K562 (cell line): ENCODE measurements around the gene ARMC12. TPM values are rescaled to one million over a fixed set of nuclear protein-coding genes. Genes with fewer than 3 reads are reported as not detected.

ENCODE experiments used
- ATAC-seq: fragments of 200-7000 bp; cut with Tn5 transposase; 3 replicates; pipeline ENCODE4 v1.9.1; 2020; ENCODE audit warnings: moderate library complexity
- BruUV-seq: library from RNA; stranded (reverse); fragments of 400-500 nt; replicated peaks from 2 replicates; lab custom pipeline; 2021; lab: Mats Ljungman, UMichigan
- CTCF ChIA-PET: fragments of 300-600 bp; formaldehyde crosslinking; extraction: SDS; loops from one replicate; lab custom pipeline; 2021; ENCODE audit warnings: low intra/inter-chr PET ratio; lab: Yijun Ruan, JAX
- POLR2A ChIA-PET: fragments of 300-600, 350-650 bp; sonication (Branson Sonifier 250); formaldehyde crosslinking; extraction: SDS; loops from one replicate; lab custom pipeline; 2021; ENCODE audit warnings: antibody characterized with exemption, inconsistent platforms; lab: Yijun Ruan, JAX
- DNase-seq, 4 experiments: peaks; one replicate each; pipeline versions ENCODE4 v3.0.0 to v3.0.0-alpha.2; 2011 to 2018; ENCODE audit warnings: low spot score in 3 of 4, mixed read lengths in 3 of 4; ENCODE audit errors: extremely low read depth in 1 of 4
- FAIRE-seq: peaks from 2 replicates; lab custom pipeline; 2011; peaks lifted over from hg19 to GRCh38; lab: Jason Lieb, UNC
- H2AFZ ChIP-seq: 2 replicates; pipeline ENCODE4 v1.6.0; 2011; ENCODE audit warnings: low read depth, low read length, control low read depth, inconsistent platforms
- H3K27ac ChIP-seq: fragments of 200-600 bp; 3 replicates; pipeline ENCODE4 v1.8.0; 2011; ENCODE audit warnings: low read depth, mild to moderate bottlenecking, control low read depth, inconsistent platforms, low read length, moderate library complexity, mixed read lengths; ENCODE audit errors: extremely low read depth
- H3K27me3 ChIP-seq, 2 experiments: fragments of 300-600 bp in 1 of 2; 2 replicates in 1 of 2; 3 replicates in 1 of 2; pipeline versions ENCODE4 v1.6.0 to v1.8.0; 2011; ENCODE audit warnings: inconsistent platforms in 2 of 2, low read length in 2 of 2, mild to moderate bottlenecking in 1 of 2, mixed read lengths in 1 of 2, moderate library complexity in 1 of 2; ENCODE audit not compliant: control insufficient read depth in 2 of 2, insufficient read depth in 2 of 2
- H3K36me3 ChIP-seq: fragments of 300-600 bp; 3 replicates; pipeline ENCODE4 v1.8.0; 2011; ENCODE audit warnings: mild to moderate bottlenecking, low read length, inconsistent platforms; ENCODE audit not compliant: control insufficient read depth, insufficient read depth
- H3K4me1 ChIP-seq, 2 experiments: fragments of 200-600 bp in 1 of 2; replicated peaks in 1 of 2; 2 replicates in 1 of 2; 3 replicates in 1 of 2; pipeline versions ENCODE4 v1.5.1 to v1.8.0; 2011; ENCODE audit warnings: inconsistent platforms in 2 of 2, low read length in 2 of 2, mild to moderate bottlenecking in 1 of 2, mixed read lengths in 1 of 2, moderate library complexity in 1 of 2; ENCODE audit not compliant: control insufficient read depth in 2 of 2, insufficient read depth in 2 of 2
- H3K4me2 ChIP-seq: 2 replicates; pipeline ENCODE4 v1.6.1; 2011; ENCODE audit warnings: low read length, control low read depth, inconsistent platforms, mixed read lengths; ENCODE audit not compliant: insufficient read depth
- H3K4me3 ChIP-seq: fragments of 200-600 bp; sonication (generic), shearing (Covaris generic); 2 replicates; pipeline ENCODE4 v1.5.1; 2016; ENCODE audit warnings: control low read depth, inconsistent platforms
- H3K79me2 ChIP-seq: fragments of 200-600 bp; 3 replicates; pipeline ENCODE4 v1.8.0; 2011; ENCODE audit warnings: low read length, inconsistent platforms; ENCODE audit not compliant: control insufficient read depth, insufficient read depth
- H3K9ac ChIP-seq, 2 experiments: 2 replicates each; pipeline versions ENCODE4 v1.6.0 to v1.6.1; 2011; ENCODE audit warnings: low read depth in 2 of 2, low read length in 2 of 2, control low read depth in 1 of 2, inconsistent platforms in 1 of 2, mild to moderate bottlenecking in 1 of 2, mixed read lengths in 1 of 2; ENCODE audit not compliant: insufficient read depth in 1 of 2
- H3K9me1 ChIP-seq: one replicate; pipeline ENCODE4 v1.6.0; 2011; ENCODE audit warnings: inconsistent platforms, mild to moderate bottlenecking, low read length, moderate library complexity; ENCODE audit not compliant: control insufficient read depth, insufficient read depth
- H3K9me3 ChIP-seq: replicated peaks from 2 replicates; pipeline ENCODE4 v1.5.1; 2011; ENCODE audit warnings: low read depth, low read length, inconsistent platforms; ENCODE audit not compliant: control insufficient read depth, insufficient read depth
- H4K20me1 ChIP-seq: replicated peaks from 2 replicates; pipeline ENCODE4 v1.6.1; 2011; ENCODE audit warnings: low read length, inconsistent platforms, mixed read lengths; ENCODE audit not compliant: control insufficient read depth, insufficient read depth
- BHLHE40 ChIP-seq: IDR thresholded peaks from 2 replicates; pipeline ENCODE4 v1.6.1; 2011; ENCODE audit warnings: low read length, improper control_type of control experiment
- CBFA2T2 ChIP-seq: fragments of 450-650 bp; conservative IDR thresholded peaks from 2 replicates; pipeline ENCODE4 v1.6.1; 2017; ENCODE audit warnings: mild to moderate bottlenecking
- DIDO1 ChIP-seq: fragments of 450-650 bp; IDR thresholded peaks from 2 replicates; pipeline ENCODE4 v1.6.1; 2016; ENCODE audit warnings: low read depth, missing biosample characterization, missing genetic modification characterization
- EGR1 ChIP-seq: fragments of 450-650 bp; conservative IDR thresholded peaks from 2 replicates; pipeline ENCODE4 v1.6.1; 2017; ENCODE audit warnings: mild to moderate bottlenecking
- FOXA3 ChIP-seq, 2 experiments: fragments of 450-650 bp in 1 of 2; sonication (generic) in 1 of 2; formaldehyde crosslinking; IDR thresholded peaks in 1 of 2; conservative IDR thresholded peaks in 1 of 2; 2 replicates each; pipeline versions ENCODE4 v1.4.0 to v1.8.0; 2020 to 2022; ENCODE audit warnings: mild to moderate bottlenecking in 2 of 2, missing genetic modification reagents in 1 of 2
- GMEB1 ChIP-seq: fragments of 250-450 bp; sonication (Bioruptor Pico); IDR thresholded peaks from 2 replicates; pipeline ENCODE4 v1.4.0; 2020; ENCODE audit warnings: mild to moderate bottlenecking
- NBN ChIP-seq: fragments of 450-650 bp; IDR thresholded peaks from 2 replicates; pipeline ENCODE4 v1.6.1; 2016; ENCODE audit warnings: low read depth, mild to moderate bottlenecking
- NFIX ChIP-seq: fragments of 250-450 bp; sonication (Bioruptor Pico); IDR thresholded peaks from 2 replicates; pipeline ENCODE4 v1.4.0; 2020; ENCODE audit warnings: low read depth, mild to moderate bottlenecking, moderate library complexity
- RAD51 ChIP-seq: fragments of 450-650 bp; IDR thresholded peaks from 2 replicates; pipeline ENCODE4 v1.7.1; 2016; ENCODE audit warnings: low read depth, mild to moderate bottlenecking, borderline replicate concordance
- SAFB ChIP-seq: fragments of 200-400 bp; formaldehyde crosslinking; IDR thresholded peaks from 2 replicates; pipeline ENCODE4 v1.6.1; 2017; ENCODE audit warnings: low read depth, low read length, borderline replicate concordance
- SIN3A ChIP-seq, 2 experiments: fragments of 150-350 bp in 1 of 2; IDR thresholded peaks; 2 replicates each; pipeline ENCODE4 v1.6.1; 2011 to 2016; ENCODE audit warnings: borderline replicate concordance in 2 of 2, low read depth in 2 of 2, low read length in 2 of 2, mild to moderate bottlenecking in 2 of 2, moderate library complexity in 2 of 2; ENCODE audit not compliant: control insufficient read depth in 1 of 2
- TOE1 ChIP-seq, 2 experiments: fragments of 450-650 bp in 1 of 2; sonication (generic) in 1 of 2; formaldehyde crosslinking in 1 of 2; IDR thresholded peaks; 2 replicates each; pipeline versions ENCODE4 v1.7.1 to v1.8.0; 2016 to 2022; ENCODE audit warnings: borderline replicate concordance in 2 of 2, mild to moderate bottlenecking in 2 of 2, antibody characterized with exemption in 1 of 2, inconsistent platforms in 1 of 2, low read depth in 1 of 2, missing genetic modification reagents in 1 of 2, moderate library complexity in 1 of 2
- ZBED1 ChIP-seq: IDR thresholded peaks from 2 replicates; pipeline ENCODE4 v1.6.1; 2014
- ZNF699 ChIP-seq: fragments of 250-450 bp; sonication (Bioruptor Pico); IDR thresholded peaks from 2 replicates; pipeline ENCODE4 v1.8.0; 2021; ENCODE audit warnings: mild to moderate bottlenecking, moderate library complexity; ENCODE audit not compliant: insufficient replicate concordance
- WGBS: fragments of 100-300 bp; shearing (Covaris generic); methylation state at CpG from one replicate; pipeline ENCODE4 v1.1.6; 2016; ENCODE audit warnings: low coverage, mixed read lengths; ENCODE audit not compliant: insufficient coverage; ENCODE audit errors: missing lambda C conversion rate; 5-methylcytosine and 5-hydroxymethylcytosine counted together
- in situ Hi-C: fragments of 300-500 bp; cut with MboI; formaldehyde crosslinking; loops from 4 replicates; pipeline ENCODE4 v1.15.0; 2018; ENCODE audit warnings: inconsistent platforms, mixed read lengths
- intact Hi-C: fragments of 100-400 bp; cut with micrococcal nuclease; formaldehyde crosslinking; loops from 2 replicates; pipeline ENCODE4 v1.14.2; 2022
- polyA plus RNA-seq, 8 experiments: library from polyadenylated mRNA; depleted of rRNA in 4 of 8; stranded (reverse) in 5 of 8; unstranded in 3 of 8; fragments of >200 nt; fragmentation: Nextera tagmentation in 2 of 8; fragmentation: Illumina TruSeq in 1 of 8; extraction: Ambion mirVana in 2 of 8; extraction: Trizol in 1 of 8; gene quantifications; 2 replicates each; pipeline versions ENCODE4 v1.2.1 to v1.2.3, GENCODE V29; 2011 to 2014; ENCODE audit warnings: inconsistent platforms in 1 of 8, missing spikeins in 1 of 8
- total RNA-seq, 7 experiments: library from RNA; depleted of rRNA in 6 of 7; stranded (reverse); fragments of >200 nt in 6 of 7; fragmentation: Illumina TruSeq in 2 of 7; extraction: Trizol in 2 of 7; gene quantifications; 2 replicates each; pipeline versions ENCODE4 v1.2.1 to v1.2.3, GENCODE V29; 2011 to 2021; ENCODE audit warnings: low replicate concordance in 1 of 7
- TF ChIP-seq, protein P1 (sequence below): fragments of 450-650 bp; IDR thresholded peaks from 2 replicates; pipeline ENCODE4 v1.6.1; 2018; ENCODE audit warnings: mild to moderate bottlenecking, low read depth; ENCODE audit not compliant: partially characterized antibody
- TF ChIP-seq, protein P2 (sequence below): fragments of 450-650 bp; formaldehyde crosslinking; IDR thresholded peaks from 2 replicates; pipeline ENCODE4 v1.4.0; 2020; ENCODE audit warnings: mild to moderate bottlenecking, mixed read lengths

Gene ARMC12
- total and polyA plus RNA-seq, 9 of the 15 experiments (the other 6 are each of a cell fraction or from before 2014, with no cell fraction given) = 0.09 to 0.58 (median 0.31) TPM; not detected in 3

- H3K79me2 ChIP-seq = no peaks in the 10 kb centered on the region
- H3K36me3 ChIP-seq = no peaks in the 10 kb centered on the region
- BruUV-seq = no TSS peak
- H3K4me3 ChIP-seq = no peak overlapping the region
- WGBS = 5% methylated on average over 4 of the region's 4 CpGs
- H3K27ac ChIP-seq = no peak overlapping the region
- H3K27me3 ChIP-seq = peaks cover 46 to 83% of the 10 kb centered on the region in 2 experiments
- H2AFZ ChIP-seq = no peak overlapping the region
- CTCF ChIA-PET = interaction anchor here (0.6 kb wide), 1 partner anchor 143 kb away, joined by 3 read pairs; no protein-coding TSS in a partner anchor
- POLR2A ChIA-PET = interaction anchor here (0.7 to 0.8 kb wide), 2 partner anchors 241 to 255 kb away, joined by 4 read pairs; no protein-coding TSS in a partner anchor
- intact Hi-C loops (no loop called here), in situ Hi-C loops (no loop called here)
- ATAC-seq (no peak), DNase-seq (no peak), FAIRE-seq (no peak)
- H3K9ac ChIP-seq = no peak overlapping the region
- H3K9me1 ChIP-seq = no peaks in the 10 kb centered on the region
- H3K9me3 ChIP-seq = peaks cover 7% of the 10 kb centered on the region
- no peak overlapping the region for H3K4me2 ChIP-seq
- H3K4me1 ChIP-seq = no peaks in the 10 kb centered on the region
- no peaks in the 10 kb centered on the region for H4K20me1 ChIP-seq
- peak; percentile 85 for TF ChIP-seq RAD51
- TF ChIP-seq NBN = no peak
- no peak for TF ChIP-seq ZBED1
- no peak for TF ChIP-seq SAFB
- no peak for TF ChIP-seq NFIX (CRISPR knock-in tag)
- TF ChIP-seq CBFA2T2 = peak; percentile 56
- TF ChIP-seq ZNF699 (CRISPR knock-in tag) = no peak
- TF ChIP-seq, protein P1, sequence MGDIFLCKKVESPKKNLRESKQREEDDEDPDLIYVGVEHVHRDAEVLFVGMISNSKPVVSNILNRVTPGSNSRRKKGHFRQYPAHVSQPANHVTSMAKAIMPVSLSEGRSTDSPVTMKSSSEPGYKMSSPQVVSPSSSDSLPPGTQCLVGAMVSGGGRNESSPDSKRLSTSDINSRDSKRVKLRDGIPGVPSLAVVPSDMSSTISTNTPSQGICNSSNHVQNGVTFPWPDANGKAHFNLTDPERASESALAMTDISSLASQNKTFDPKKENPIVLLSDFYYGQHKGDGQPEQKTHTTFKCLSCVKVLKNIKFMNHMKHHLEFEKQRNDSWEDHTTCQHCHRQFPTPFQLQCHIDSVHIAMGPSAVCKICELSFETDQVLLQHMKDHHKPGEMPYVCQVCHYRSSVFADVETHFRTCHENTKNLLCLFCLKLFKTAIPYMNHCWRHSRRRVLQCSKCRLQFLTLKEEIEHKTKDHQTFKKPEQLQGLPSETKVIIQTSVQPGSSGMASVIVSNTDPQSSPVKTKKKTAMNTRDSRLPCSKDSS = no peak
- no peak for TF ChIP-seq DIDO1 (tag)
- no peak for TF ChIP-seq FOXA3 (CRISPR knock-in tag; conservative IDR thresholded peaks at IDR 0.05 in 1 of 2, IDR thresholded peaks at IDR 0.05 in 1 of 2)
- TF ChIP-seq EGR1 = no peak
- 0 out of 2 replicates have a peak, but pooled peaks have one; percentile 25 for TF ChIP-seq BHLHE40
- TF ChIP-seq TOE1 (IDR thresholded peaks at IDR 0.05; ENCODE audit: borderline replicate concordance) = peak; percentile 62; the same call in 1 of the 2 replicates
- TF ChIP-seq TOE1 (CRISPR knock-in tag; IDR thresholded peaks at IDR 0.05; ENCODE audit: borderline replicate concordance, low read depth) = no peak
- TF ChIP-seq SIN3A (IDR thresholded peaks at IDR 0.05; ENCODE audit: borderline replicate concordance in 2 of 2, control insufficient read depth in 1 of 2, low read depth in 2 of 2, low read length in 2 of 2) = no peak
- TF ChIP-seq, protein P2, sequence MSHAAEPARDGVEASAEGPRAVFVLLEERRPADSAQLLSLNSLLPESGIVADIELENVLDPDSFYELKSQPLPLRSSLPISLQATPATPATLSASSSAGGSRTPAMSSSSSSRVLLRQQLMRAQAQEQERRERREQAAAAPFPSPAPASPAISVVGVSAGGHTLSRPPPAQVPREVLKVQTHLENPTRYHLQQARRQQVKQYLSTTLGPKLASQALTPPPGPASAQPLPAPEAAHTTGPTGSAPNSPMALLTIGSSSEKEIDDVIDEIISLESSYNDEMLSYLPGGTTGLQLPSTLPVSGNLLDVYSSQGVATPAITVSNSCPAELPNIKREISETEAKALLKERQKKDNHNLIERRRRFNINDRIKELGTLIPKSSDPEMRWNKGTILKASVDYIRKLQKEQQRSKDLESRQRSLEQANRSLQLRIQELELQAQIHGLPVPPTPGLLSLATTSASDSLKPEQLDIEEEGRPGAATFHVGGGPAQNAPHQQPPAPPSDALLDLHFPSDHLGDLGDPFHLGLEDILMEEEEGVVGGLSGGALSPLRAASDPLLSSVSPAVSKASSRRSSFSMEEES = peak; percentile 95
- TF ChIP-seq GMEB1 (CRISPR knock-in tag) = no peak
Measured at GRCh38 chr6:35752330-35752729, 15.5 kb downstream of the ARMC12 start.
